Skeletal muscle tissue (tissue), 4 donors: Measurements from ENCODE around the gene PLEKHN1. TPM values are rescaled to one million over a fixed set of nuclear protein-coding genes. Genes with fewer than 3 reads are reported as not detected.
"Not testable (repeated sequence)": the region's sequence is repeated elsewhere in the genome, so short reads cannot be mapped to it uniquely, and the experiment has no call there.

Experiments used
- H3K27ac ChIP-seq: one replicate; pipeline ENCODE4 v1.7.0; 2013; ENCODE audit warnings: mild to moderate bottlenecking, low read depth, low read length, inconsistent platforms
- H3K27me3 ChIP-seq, 3 donors: one replicate each; pipeline ENCODE4 v1.7.0; 2013; ENCODE audit warnings: low read length in 3 of 3; ENCODE audit not compliant: control insufficient read depth in 3 of 3, insufficient read depth in 3 of 3
- H3K36me3 ChIP-seq, 3 donors: one replicate each; pipeline ENCODE4 v1.7.0; 2013; ENCODE audit warnings: low read length in 3 of 3; ENCODE audit not compliant: control insufficient read depth in 3 of 3, insufficient read depth in 3 of 3
- H3K4me1 ChIP-seq, 3 donors: one replicate each; pipeline ENCODE4 v1.7.0; 2013; ENCODE audit warnings: low read length in 3 of 3, mild to moderate bottlenecking in 3 of 3; ENCODE audit not compliant: control insufficient read depth in 3 of 3, insufficient read depth in 3 of 3
- H3K4me3 ChIP-seq, 3 donors: one replicate each; pipeline ENCODE4 v1.7.0; 2013; ENCODE audit warnings: low read length in 3 of 3
- H3K9ac ChIP-seq, 3 donors: one replicate each; pipeline ENCODE4 v1.7.0; 2013; ENCODE audit warnings: low read length in 3 of 3, mild to moderate bottlenecking in 3 of 3, moderate library complexity in 2 of 3, low read depth in 1 of 3
- H3K9me3 ChIP-seq, 3 donors: one replicate each; pipeline ENCODE4 v1.7.0; 2013; ENCODE audit warnings: low read length in 3 of 3; ENCODE audit not compliant: control insufficient read depth in 3 of 3
- total RNA-seq: library from RNA; depleted of rRNA; stranded (reverse); fragments of >200 nt; gene quantifications from one replicate; pipeline ENCODE4 v1.2.3, GENCODE V29; 2014
- donor health status: Osteomylitis.

PLEKHN1 gene
- total RNA-seq, 1 donor from 2014 or later: not detected

DNA sequence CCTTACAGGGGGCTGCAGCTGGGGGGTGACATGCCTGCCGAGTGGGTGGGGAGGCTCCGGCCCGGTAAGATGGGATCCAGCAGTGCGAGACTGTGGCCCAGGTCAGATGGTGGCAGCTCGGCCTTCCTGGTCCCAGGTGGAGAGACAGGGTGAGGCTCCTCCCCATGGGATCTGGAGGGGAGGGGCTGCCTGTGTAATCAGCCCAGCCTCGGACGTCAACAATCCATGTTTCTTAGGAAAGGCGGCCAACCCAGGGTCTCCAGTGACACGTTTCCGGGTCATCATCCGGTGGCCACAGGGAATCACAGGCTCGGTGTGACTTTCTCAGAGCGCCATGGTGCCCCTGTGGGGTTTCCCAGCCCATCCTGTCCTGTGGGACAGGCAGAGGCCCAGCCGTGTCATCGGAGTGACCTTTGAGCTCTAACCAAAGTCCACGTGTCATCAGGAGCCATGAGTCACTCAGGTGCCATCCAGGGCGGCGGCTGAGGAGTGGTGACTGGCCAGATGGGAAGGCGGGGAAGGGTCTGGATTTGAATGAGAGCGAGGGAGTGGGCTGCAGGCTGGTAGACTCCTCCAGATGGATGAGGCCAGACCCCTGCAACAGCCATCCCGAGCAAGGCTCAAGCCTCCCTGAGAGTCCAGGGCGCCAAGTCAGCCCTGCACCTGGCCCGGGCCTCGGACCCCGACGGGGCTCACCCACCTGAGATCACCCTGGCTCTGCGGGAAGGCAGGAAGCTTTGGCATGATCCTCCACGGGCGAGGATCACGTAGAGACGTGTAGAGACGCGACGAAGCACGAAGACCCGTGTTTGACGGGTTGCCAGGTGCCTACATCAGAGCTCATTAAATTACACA lies 40.2 kb downstream of the PLEKHN1 start:
- H3K9me3 ChIP-seq: no peaks in the 10 kb centered on the region
- H3K4me3 ChIP-seq: no peak overlapping the region
- H3K27ac ChIP-seq: no peak overlapping the region
- H3K9ac ChIP-seq: peak overlapping the region in 1 of 3 donors; percentile 16
- H3K27me3 ChIP-seq: peaks cover 5 to 33% (median 15%) of the 10 kb centered on the region in 3 donors
- H3K36me3 ChIP-seq: no peaks in the 10 kb centered on the region
- H3K4me1 ChIP-seq: peaks cover 20 to 24% (median 23%) of the 10 kb centered on the region in 3 donors

DNA sequence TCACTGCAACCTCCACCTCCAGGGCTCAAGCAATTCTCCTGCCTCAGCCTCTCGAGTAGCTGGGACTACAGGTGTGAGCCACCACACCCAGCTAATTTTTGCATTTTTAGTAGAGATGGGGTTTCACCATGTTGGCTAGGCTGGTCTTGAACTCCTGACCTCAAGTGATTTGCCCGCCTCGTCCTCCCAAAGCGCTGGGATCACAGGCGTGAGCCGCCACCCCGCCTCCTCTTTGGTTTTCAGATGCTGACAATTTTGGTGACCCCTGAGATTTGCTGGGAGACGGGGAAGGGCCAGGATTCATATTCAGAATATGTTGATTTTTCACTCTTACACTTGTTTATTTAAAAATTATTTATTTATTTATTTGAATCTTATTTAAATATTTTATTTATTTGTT lies 43.8 kb downstream of the PLEKHN1 start:
- not testable (repeated sequence) for H3K9me3 ChIP-seq, H3K9ac ChIP-seq, H3K4me3 ChIP-seq, H3K27ac ChIP-seq, H3K36me3 ChIP-seq
- Histone ChIP-seq H3K4me1 (peaks cover 25 to 27% (median 27%) of the 10 kb centered on the region in 3 donors), H3K27me3 (peaks cover 5 to 13% (median 7%) of the 10 kb centered on the region in 3 donors)

DNA sequence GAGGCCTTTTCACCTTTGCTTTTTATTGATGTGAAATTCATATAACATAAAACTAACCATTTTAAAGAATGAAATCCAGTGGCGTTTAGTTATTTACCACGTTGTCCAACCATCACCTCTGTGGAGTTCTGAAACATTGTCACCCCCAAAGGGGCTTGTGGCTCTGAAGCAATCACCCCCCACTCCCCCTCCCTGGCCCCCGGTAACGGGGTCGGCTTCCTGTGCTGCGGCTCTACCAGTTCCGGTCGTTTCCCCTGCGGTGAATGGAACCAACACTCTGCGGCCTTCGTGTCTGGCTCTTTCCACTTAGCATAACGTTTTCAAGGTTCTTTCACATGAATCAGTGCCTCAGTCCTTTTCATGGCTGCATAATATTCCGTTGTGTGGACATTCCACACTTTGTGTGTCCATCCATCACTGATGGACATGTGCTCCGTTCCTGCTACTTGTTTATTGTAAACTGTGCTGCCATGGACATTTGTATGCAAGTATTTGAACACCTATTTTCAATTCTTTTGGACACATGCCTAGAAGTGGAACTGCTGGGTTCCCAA lies 45.2 kb downstream of the PLEKHN1 start:
- Histone ChIP-seq H3K9ac (no peak overlapping the region), H3K9me3 (no peaks in the 10 kb centered on the region), H3K36me3 (no peaks in the 10 kb centered on the region), H3K4me3 (no peak overlapping the region), H3K4me1 (peaks cover 15 to 18% (median 16%) of the 10 kb centered on the region in 3 donors), H3K27me3 (peaks cover 0 to 6% (median 2%) of the 10 kb centered on the region in 3 donors), H3K27ac (no peak overlapping the region)

DNA sequence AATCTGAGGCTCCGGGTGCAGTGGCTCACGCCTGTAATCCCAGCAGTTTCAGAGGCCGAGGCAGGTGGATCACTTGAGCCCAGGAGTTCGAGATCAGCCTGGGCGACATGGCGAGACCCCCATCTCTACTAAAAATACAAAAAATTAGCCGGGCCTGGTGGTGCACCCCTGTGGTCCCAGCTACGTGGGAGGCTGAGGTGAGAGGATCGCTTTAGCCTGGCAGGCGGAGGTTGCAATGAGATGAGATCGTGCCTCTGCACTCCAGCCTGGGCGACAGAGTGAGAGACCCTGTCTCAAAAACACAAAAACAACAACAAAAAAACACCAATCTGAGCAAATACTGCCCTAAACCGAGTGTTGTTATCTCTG lies 46.4 kb downstream of the PLEKHN1 start:
- Histone ChIP-seq H3K4me3 (peak overlapping the region; percentile 75 to 97 (median 86)), H3K27ac (peak overlapping the region; percentile 68), H3K4me1 (peaks cover 14 to 18% (median 16%) of the 10 kb centered on the region in 3 donors), H3K9ac (peak overlapping the region; percentile 71 to 89 (median 71))
- not testable (repeated sequence) for H3K27me3 ChIP-seq, H3K36me3 ChIP-seq, H3K9me3 ChIP-seq

DNA sequence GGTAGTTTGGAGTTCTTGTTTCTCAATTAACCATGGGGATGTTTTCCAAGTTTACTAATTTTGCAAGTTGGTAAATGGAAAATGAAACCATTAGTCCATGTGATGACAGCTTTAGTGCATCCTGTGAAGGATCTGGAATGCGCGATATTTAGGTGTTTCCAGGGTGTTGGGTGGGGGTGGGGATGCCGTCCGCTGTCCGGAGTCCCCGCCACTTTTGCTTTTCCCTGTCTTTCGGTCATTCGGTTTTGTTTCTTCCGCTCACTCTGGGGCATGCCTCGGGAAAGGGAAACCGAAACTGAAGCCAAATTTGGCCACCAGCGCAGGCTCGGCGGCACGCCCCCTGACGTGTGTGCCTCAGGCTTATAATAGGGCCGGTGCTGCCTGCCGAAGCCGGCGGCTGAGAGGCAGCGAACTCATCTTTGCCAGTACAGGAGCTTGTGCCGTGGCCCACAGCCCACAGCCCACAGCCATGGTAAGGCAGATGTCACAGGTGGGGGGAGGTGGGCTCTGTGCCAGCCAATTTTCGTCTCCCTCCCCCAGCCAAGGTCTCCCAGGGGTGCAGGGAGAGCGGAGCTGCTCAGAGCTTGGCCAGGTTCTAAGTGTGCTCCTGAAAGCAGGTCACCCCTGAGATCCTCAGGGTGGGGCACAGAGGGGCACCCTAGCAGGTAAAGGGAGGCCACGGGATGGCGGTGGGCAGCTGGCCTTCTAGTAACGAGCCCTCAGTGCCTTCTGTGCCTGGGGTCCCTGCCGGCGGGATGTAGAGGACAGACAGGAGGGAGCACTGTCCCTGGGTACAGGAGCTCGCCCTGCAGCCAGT lies 47.0 kb downstream of the PLEKHN1 start, which contains the start of gene ISG15:
Gene ISG15, plus strand, starts transcription at position 393 of the 817 bp plus-strand sequence. Its CDS starts 77 bp downstream, at position 470.
- Histone ChIP-seq H3K27me3 (no peaks in the 10 kb centered on the region), H3K4me3 (peak within 1 kb of the TSS; percentile 75 to 97 (median 86)), H3K9me3 (no peaks in the 10 kb centered on the region), H3K9ac (peak within 1 kb of the TSS; percentile 71 to 89 (median 77)), H3K36me3 (no peaks in the 10 kb centered on the region), H3K4me1 (peaks cover 14 to 18% (median 16%) of the 10 kb centered on the region in 3 donors), H3K27ac (peak within 1 kb of the TSS; percentile 68)

DNA sequence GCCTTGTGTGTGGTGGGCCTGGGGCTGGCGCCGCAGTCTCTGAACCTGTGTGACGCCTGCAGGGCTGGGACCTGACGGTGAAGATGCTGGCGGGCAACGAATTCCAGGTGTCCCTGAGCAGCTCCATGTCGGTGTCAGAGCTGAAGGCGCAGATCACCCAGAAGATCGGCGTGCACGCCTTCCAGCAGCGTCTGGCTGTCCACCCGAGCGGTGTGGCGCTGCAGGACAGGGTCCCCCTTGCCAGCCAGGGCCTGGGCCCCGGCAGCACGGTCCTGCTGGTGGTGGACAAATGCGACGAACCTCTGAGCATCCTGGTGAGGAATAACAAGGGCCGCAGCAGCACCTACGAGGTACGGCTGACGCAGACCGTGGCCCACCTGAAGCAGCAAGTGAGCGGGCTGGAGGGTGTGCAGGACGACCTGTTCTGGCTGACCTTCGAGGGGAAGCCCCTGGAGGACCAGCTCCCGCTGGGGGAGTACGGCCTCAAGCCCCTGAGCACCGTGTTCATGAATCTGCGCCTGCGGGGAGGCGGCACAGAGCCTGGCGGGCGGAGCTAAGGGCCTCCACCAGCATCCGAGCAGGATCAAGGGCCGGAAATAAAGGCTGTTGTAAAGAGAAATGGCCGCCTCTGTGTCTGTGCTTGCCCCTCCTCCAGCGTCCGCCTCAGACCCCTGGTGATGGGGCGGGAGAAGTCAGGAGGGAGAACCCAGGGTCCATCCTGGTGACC lies 47.8 kb downstream of the PLEKHN1 start:
- Histone ChIP-seq H3K27ac (peak overlapping the region; percentile 68), H3K9me3 (no peaks in the 10 kb centered on the region), H3K27me3 (no peaks in the 10 kb centered on the region), H3K4me1 (peaks cover 15 to 19% (median 18%) of the 10 kb centered on the region in 3 donors), H3K9ac (peak overlapping the region; percentile 63 to 89 (median 77)), H3K36me3 (no peaks in the 10 kb centered on the region), H3K4me3 (peak overlapping the region; percentile 75 to 97 (median 86))

DNA sequence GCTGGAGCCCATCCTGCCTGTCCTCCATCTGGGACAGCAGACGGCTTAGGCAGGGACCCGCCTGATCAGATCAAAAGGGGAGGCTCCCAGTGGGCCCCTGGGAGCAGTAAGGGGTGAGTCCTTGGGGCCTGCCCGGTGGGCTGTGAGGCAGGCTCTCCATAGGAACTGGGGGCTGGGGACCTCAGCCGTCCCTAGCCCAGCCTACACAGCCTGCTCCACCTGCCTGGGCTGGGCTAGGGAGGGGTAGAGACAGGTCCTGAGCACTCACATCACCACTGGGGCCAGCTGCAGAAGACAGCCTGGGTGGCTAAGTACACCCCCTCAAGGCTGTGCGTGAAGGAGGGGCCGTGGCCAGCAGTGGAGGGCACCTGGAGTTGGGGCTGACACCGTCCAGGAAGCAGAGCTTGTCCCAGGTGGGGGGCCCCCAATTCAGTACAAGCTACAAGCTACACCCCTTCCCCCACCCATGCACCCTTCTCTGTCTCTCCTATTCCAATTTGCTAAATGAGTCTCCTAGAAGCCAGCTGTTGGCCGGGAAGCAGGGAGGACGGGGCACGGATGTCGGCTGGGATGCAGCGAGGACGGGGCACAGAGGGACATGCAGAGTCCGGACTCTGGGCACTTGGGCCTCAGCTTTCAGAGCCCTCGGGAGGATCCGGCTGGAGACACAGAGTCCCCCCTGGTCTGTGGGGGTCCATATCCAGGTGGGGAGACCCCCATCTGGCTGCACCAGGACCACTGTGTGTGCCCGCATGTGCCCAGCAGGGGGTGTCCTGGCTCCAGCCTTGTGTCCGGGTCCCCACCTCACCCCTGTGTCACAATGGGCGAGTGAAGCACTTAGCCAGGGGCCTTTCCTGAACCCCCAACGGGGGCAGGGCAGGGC lies 48.8 kb downstream of the PLEKHN1 start:
- Histone ChIP-seq H3K27me3 (no peaks in the 10 kb centered on the region), H3K27ac (peak overlapping the region; percentile 68), H3K4me3 (no peak overlapping the region), H3K36me3 (no peaks in the 10 kb centered on the region), H3K4me1 (peaks cover 16 to 20% (median 19%) of the 10 kb centered on the region in 3 donors), H3K9me3 (no peaks in the 10 kb centered on the region), H3K9ac (peak overlapping the region in 1 of 3 donors; percentile 40)

DNA sequence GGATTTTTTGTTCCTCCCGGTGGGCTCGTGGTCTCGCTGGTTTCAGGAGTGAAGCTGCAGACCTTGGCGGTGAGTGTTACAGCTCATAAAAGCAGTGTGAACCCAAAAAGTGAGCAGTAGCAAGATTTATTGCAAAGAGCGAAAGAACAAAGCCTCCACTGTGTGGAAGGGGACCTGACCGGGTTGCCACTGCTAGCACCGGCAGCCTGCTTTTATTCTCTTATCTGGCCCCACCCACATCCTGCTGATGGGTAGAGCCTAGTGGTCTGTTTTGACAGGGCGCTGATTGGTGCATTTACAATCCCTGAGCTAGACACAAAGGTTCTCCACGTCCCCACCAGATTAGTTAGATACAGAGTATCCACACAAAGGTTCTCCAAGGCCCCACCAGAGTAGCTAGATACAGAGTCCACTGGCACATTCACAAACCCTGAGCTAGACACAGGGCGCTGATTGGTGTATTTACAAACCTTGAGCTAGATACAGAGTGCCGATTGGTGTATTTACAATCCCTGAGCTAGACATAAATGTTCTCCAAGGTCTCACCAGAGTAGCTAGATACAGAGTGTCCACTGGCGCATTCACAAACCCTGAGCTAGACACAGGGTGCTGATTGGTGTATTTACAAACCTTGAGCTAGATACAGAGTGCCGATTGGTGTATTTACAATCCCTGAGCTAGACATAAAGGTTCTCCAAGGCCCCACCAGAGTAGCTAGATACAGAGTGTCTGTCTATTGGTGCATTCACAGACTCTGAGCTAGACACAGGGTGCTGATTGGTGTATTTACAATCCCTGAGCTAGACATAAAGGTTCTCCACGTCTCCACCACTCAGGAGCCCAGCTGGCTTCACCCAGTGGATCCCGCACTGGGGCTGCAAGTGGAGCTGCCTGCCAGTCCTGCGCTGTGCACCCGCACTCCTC lies 51.4 kb downstream of the PLEKHN1 start:
- peaks cover 19 to 25% (median 20%) of the 10 kb centered on the region in 3 donors for H3K4me1 ChIP-seq
- peaks cover 3 to 10% (median 5%) of the 10 kb centered on the region in 3 donors for H3K27me3 ChIP-seq
- not testable (repeated sequence) for H3K36me3 ChIP-seq, H3K4me3 ChIP-seq, H3K9ac ChIP-seq, H3K9me3 ChIP-seq, H3K27ac ChIP-seq
